Measurements from ENCODE around the gene GBA2. TPM values are rescaled to one million over a fixed set of nuclear protein-coding genes. Genes with fewer than 3 reads are reported as not detected.

Gene GBA2
- total and polyA plus RNA-seq, 2 experiments from 2014 or later: 135 to 157 TPM

GRCh38 chr9:35763803-35764202 is 14.8 kb upstream of the GBA2 start:
- TF ChIP-seq, protein P1, sequence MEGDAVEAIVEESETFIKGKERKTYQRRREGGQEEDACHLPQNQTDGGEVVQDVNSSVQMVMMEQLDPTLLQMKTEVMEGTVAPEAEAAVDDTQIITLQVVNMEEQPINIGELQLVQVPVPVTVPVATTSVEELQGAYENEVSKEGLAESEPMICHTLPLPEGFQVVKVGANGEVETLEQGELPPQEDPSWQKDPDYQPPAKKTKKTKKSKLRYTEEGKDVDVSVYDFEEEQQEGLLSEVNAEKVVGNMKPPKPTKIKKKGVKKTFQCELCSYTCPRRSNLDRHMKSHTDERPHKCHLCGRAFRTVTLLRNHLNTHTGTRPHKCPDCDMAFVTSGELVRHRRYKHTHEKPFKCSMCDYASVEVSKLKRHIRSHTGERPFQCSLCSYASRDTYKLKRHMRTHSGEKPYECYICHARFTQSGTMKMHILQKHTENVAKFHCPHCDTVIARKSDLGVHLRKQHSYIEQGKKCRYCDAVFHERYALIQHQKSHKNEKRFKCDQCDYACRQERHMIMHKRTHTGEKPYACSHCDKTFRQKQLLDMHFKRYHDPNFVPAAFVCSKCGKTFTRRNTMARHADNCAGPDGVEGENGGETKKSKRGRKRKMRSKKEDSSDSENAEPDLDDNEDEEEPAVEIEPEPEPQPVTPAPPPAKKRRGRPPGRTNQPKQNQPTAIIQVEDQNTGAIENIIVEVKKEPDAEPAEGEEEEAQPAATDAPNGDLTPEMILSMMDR (IDR thresholded peaks at IDR 0.05; ENCODE audit: low read depth, low read length): no peak
- H3K4me3 ChIP-seq: no peak overlapping the region
- no peaks in the 10 kb centered on the region for H3K4me1 ChIP-seq (ENCODE audit: low read depth)
- no peak for DNase-seq (ENCODE audit: low read depth in 1 of 2, low spot score in 1 of 2)
- no peak overlapping the region for H3K27ac ChIP-seq
- no peaks in the 10 kb centered on the region for H3K9me3 ChIP-seq (ENCODE audit: low read depth)
- no peaks in the 10 kb centered on the region for H3K27me3 ChIP-seq
- no peaks in the 10 kb centered on the region for H3K36me3 ChIP-seq

GRCh38 chr9:35763181-35763580 is 14.2 kb upstream of the GBA2 start:
- no peak for DNase-seq (ENCODE audit: low read depth in 1 of 2, low spot score in 1 of 2)
- TF ChIP-seq, protein P1 (IDR thresholded peaks at IDR 0.05; ENCODE audit: low read depth, low read length): no peak
- H3K9me3 ChIP-seq (ENCODE audit: low read depth): no peaks in the 10 kb centered on the region
- H3K27me3 ChIP-seq: no peaks in the 10 kb centered on the region
- no peak overlapping the region for H3K4me3 ChIP-seq
- H3K27ac ChIP-seq: no peak overlapping the region
- H3K36me3 ChIP-seq: no peaks in the 10 kb centered on the region
- peaks cover 1% of the 10 kb centered on the region for H3K4me1 ChIP-seq (ENCODE audit: low read depth)

DNA sequence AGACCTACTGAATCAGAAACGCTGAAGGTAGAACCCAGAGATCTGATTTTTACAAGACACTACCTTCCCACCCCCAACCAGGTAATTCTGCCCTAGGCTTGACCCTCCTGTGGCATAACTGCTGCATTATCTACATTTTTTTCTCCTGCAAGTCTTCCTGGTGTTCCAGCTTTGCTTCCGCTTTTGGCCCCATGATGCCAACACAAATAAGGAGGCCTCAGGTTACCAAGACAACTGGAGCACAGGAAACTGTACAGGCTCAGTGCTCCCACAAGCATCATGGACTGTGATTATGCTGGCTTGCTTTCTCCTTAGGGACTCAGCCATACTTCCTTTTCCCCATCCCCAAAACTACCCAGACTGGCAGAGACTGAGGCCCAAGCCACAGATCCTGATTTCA is 11.6 kb upstream of the GBA2 start:
- Histone ChIP-seq H3K4me3 (no peak overlapping the region), H3K36me3 (no peaks in the 10 kb centered on the region), H3K4me1 (ENCODE audit: low read depth) (peaks cover 6% of the 10 kb centered on the region), H3K9me3 (ENCODE audit: low read depth) (no peaks in the 10 kb centered on the region), H3K27me3 (no peaks in the 10 kb centered on the region), H3K27ac (no peak overlapping the region)
- peak in 1 of 2 donors; percentile 83 for DNase-seq (ENCODE audit: low read depth in 1 of 2, low spot score in 1 of 2)
- TF ChIP-seq, protein P1 (IDR thresholded peaks at IDR 0.05; ENCODE audit: low read depth, low read length): no peak

DNA sequence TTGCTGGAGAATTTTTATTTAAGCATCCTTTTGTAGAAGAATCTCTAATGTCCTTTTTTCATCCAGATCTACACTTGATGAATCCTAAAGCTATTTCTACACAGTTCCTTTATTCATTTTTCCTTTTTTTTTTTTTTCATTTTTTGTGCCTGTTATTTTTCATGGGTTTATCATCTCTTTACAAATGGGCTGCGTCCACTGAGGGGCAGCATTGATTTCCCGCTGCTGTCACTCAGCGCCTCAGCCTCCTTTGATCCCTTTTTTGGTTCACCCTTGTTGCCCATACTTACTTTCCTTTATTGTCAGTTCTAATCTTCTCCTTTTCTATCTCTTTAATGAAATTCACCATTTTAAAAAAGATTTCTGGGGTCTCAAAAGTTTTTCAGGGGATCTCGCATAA is 10.8 kb upstream of the GBA2 start:
- Histone ChIP-seq H3K4me3 (no peak overlapping the region), H3K9me3 (ENCODE audit: low read depth) (no peaks in the 10 kb centered on the region), H3K27ac (no peak overlapping the region), H3K27me3 (no peaks in the 10 kb centered on the region), H3K4me1 (ENCODE audit: low read depth) (peaks cover 6% of the 10 kb centered on the region), H3K36me3 (no peaks in the 10 kb centered on the region)
- TF ChIP-seq, protein P1 (IDR thresholded peaks at IDR 0.05; ENCODE audit: low read depth, low read length): no peak
- no peak for DNase-seq (ENCODE audit: low read depth in 1 of 2, low spot score in 1 of 2)

GRCh38 chr9:35758475-35759050 is 9.5 kb upstream of the GBA2 start:
- H3K4me1 ChIP-seq (ENCODE audit: low read depth): peaks cover 6% of the 10 kb centered on the region
- H3K36me3 ChIP-seq: peaks cover 5% of the 10 kb centered on the region
- TF ChIP-seq, protein P1 (IDR thresholded peaks at IDR 0.05; ENCODE audit: low read depth, low read length): no peak
- H3K9me3 ChIP-seq (ENCODE audit: low read depth): no peaks in the 10 kb centered on the region
- no peaks in the 10 kb centered on the region for H3K27me3 ChIP-seq
- peak in 1 of 2 donors; percentile 80 for DNase-seq (ENCODE audit: low read depth in 1 of 2, low spot score in 1 of 2)
- H3K4me3 ChIP-seq: no peak overlapping the region
- H3K27ac ChIP-seq: peak overlapping the region; percentile 89
